ENCODE results near the gene CHD3.

GRCh38 chr17:7839190-7839875 lies 49.3 kb upstream of the CHD3 start:
- TF ChIP-seq, protein P1, sequence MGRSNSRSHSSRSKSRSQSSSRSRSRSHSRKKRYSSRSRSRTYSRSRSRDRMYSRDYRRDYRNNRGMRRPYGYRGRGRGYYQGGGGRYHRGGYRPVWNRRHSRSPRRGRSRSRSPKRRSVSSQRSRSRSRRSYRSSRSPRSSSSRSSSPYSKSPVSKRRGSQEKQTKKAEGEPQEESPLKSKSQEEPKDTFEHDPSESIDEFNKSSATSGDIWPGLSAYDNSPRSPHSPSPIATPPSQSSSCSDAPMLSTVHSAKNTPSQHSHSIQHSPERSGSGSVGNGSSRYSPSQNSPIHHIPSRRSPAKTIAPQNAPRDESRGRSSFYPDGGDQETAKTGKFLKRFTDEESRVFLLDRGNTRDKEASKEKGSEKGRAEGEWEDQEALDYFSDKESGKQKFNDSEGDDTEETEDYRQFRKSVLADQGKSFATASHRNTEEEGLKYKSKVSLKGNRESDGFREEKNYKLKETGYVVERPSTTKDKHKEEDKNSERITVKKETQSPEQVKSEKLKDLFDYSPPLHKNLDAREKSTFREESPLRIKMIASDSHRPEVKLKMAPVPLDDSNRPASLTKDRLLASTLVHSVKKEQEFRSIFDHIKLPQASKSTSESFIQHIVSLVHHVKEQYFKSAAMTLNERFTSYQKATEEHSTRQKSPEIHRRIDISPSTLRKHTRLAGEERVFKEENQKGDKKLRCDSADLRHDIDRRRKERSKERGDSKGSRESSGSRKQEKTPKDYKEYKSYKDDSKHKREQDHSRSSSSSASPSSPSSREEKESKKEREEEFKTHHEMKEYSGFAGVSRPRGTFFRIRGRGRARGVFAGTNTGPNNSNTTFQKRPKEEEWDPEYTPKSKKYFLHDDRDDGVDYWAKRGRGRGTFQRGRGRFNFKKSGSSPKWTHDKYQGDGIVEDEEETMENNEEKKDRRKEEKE (IDR thresholded peaks at IDR 0.05): no peak
- no peak for TF ChIP-seq JUNB (IDR thresholded peaks at IDR 0.05)

Measured in GM12878 (cell line).